ENCODE data around the gene PCK2.
A peak's percentile ranks its signal among the peaks of the same experiment; 100 is the strongest.

Gene PCK2

GRCh38 chr14:24121210-24121609 lies 27.1 kb downstream of the PCK2 start:
- DNase-seq = no peak

- DNase-seq = no peak
Measured at GRCh38 chr14:24122416-24122815, 28.3 kb downstream of the PCK2 start.

GRCh38 chr14:24122898-24123297 lies 28.8 kb downstream of the PCK2 start:
- no peak for DNase-seq

DNA sequence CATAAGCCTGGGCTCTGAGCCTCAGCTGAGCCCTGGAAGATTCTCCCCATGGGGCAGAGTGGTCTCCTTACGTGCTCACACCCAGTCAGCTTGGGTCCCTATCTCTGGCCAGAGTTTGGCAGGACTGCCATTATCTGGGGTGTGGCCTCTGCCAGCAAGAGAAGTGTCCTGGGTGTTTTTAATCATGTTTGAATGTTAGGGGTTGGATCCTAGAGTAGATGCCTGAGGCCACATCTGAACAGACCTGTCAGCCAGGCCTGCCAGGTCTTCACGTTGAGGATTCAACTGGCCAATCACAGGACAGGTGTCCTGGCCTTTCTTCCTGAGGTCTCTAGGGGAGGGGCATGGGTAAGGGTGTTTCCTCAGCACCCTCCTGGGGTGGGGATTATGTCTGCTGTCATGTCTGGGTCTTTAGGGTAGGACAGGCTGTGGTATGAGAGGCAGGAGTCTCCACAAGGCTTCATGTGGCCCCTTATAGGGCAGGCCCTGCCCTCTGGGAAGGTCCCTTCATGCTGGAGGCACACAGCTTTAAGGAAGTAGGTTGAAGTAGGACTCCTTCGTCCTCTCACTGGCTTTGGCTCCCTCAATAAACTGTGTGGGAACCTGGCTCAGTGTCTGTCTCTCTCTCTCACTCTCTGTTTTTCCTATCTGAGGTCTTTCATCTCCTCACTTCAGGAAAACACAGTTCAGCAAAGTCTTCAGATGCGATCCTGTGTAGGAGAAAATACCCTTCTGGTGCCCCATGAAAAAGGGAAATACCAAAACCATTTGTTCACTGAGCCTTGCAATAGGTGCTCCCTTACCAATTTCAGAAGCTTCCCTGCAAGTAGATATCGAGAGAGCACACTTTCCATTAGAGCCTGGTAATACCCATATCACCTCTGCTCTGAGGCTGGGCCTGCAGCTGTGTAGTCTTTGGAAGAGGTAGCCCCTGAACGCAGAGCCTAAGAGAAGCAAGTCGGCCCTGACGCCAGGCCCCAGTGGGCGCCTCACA lies 29.6 kb downstream of the PCK2 start:
- DNase-seq = no peak

- DNase-seq = no peak
Measured at GRCh38 chr14:24126939-24127338, 32.8 kb downstream of the PCK2 start.

GRCh38 chr14:24127673-24128072 lies 33.6 kb downstream of the PCK2 start:
- DNase-seq = no peak

- no peak for DNase-seq
Measured at GRCh38 chr14:24129410-24129998, 35.4 kb downstream of the PCK2 start.

GRCh38 chr14:24130380-24130716 lies 36.2 kb downstream of the PCK2 start, which contains the start of gene FITM1:
FITM1 (plus strand) TSS chr14:24130659; CDS start chr14:24131564, 905 bp downstream.
- DNase-seq = no peak

- no peak for DNase-seq
Measured at GRCh38 chr14:24130717-24131548, 36.8 kb downstream of the PCK2 start.

DNA sequence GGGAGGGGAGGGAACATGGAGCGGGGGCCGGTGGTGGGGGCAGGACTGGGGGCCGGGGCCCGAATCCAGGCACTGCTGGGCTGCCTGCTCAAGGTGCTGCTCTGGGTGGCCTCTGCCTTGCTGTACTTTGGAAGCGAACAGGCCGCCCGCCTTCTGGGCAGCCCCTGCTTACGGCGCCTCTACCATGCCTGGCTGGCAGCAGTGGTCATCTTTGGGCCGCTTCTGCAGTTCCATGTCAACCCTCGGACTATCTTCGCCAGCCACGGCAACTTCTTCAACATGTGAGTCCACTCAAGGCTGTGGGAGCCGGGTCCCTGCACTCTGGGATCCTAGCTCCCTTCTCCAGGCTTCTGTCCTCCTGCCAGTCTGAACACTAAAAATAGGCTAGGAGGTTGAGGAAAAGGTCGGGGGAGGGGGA lies 37.4 kb downstream of the PCK2 start:
- no peak for DNase-seq

DNA sequence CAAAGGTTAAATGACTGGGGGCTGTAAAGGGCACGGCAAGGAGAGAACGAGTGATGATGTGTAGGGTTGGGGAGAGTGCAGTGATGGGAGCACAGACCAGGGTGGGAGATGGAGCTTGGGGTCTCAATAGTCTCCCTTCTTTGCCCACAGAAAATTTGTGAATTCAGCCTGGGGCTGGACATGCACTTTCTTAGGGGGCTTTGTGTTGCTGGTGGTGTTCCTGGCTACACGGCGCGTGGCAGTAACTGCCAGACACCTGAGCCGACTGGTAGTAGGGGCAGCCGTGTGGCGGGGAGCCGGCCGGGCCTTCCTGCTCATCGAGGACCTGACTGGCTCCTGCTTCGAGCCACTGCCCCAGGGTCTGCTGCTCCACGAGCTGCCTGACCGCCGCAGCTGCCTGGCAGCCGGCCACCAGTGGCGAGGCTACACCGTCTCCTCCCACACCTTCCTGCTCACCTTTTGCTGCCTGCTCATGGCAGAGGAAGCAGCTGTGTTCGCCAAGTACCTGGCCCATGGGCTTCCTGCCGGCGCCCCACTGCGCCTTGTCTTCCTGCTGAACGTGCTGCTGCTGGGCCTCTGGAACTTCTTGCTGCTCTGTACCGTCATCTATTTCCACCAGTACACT lies 38.1 kb downstream of the PCK2 start:
- peak; percentile 20 for DNase-seq

DNA sequence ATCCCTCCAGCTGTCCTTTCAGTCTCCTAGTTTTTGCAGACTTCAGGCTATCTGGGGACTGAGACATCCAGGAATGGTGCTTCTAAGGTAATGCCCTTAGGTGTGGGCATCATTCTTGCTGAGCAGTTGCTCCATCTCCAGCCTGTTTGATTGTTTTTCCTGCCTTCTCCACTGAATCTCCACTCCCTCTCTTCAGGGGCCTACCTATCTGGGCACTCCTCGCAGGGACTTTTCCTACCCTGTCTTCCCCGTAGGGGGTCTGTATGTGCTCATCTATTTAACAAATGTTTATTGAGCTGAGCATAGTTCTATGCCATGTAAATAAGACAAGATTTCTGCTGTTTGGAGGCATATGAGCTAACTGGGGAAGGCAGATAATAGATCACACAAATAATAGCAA lies 38.9 kb downstream of the PCK2 start:
- DNase-seq = no peak

DNA sequence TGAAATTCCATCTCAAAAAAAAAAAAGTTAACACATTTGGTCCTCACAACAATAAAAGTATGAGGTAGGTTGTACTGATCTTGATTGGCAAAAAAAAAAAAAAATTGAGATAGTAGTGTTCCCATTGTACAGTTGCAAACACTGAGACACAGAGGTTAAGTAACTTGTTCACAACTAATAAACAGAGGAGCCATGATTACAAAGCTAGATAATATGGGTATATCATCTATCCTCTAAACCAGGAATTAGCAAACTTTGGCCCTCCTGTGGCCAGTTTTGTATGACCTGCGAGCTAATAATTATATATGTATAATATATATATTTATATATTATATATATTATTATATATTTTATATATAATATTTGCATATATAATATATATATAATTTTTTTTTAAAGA lies 39.6 kb downstream of the PCK2 start:
- no peak for DNase-seq

DNA sequence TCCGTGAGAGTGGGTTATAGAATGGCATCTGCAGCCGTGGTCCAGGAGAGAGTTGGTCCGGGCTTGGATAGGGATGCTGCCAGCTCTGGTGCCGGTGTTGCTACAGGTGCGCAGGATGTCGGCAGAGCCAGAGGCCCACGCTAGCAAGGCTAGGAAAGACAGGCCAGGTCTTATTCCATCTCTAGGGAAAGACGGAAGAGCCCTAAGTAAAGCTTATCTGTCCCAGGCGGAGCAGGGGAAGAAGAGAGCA lies 41.4 kb downstream of the PCK2 start:
- no peak for DNase-seq

DNA sequence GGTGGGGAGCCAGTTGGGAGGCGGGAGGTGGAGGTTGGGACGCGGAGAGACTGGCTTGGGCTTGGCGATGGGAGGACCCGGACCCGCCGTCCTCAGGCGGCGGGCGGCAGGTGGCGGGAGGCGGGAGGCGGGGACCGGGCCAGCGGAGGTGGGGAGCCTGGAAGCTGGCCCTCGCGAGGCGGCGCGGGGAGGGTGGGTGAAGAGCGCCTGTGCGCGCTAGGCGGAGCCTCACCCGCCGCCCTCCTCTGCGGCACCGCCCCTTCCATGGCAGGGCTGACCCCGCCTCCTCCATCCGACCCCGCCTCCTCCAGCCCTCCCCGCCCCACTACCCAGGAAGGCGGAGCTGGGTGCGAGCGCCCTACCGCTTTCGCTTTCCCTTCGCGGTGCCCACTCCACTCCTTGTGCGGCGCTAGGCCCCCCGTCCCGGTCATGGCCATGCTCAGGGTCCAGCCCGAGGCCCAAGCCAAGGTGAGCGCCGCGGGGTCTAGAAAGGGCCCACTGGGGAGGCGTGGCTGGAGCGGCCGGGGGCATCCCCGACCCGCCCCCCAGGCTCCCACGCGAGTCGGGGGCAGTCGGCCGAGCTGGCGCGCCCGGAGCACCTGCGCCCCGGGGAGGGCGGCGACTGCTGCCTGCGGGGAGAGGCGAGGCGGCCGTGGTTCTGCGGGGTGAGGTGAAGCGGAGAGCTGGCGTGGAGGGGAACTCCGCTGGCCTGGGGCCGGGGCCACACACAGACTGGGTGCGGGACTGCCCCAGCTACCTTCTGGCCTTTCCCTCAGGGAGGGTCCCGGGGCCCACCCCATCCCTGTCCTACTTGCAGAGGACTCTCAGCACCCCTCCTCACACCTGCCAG lies 41.9 kb downstream of the PCK2 start, which contains the start of gene PSME1:
TSS of gene PSME1 (plus strand) at position 361 of the 850 bp plus-strand sequence. CDS start at position 430, 69 bp downstream.
- peak; percentile 93 for DNase-seq

DNA sequence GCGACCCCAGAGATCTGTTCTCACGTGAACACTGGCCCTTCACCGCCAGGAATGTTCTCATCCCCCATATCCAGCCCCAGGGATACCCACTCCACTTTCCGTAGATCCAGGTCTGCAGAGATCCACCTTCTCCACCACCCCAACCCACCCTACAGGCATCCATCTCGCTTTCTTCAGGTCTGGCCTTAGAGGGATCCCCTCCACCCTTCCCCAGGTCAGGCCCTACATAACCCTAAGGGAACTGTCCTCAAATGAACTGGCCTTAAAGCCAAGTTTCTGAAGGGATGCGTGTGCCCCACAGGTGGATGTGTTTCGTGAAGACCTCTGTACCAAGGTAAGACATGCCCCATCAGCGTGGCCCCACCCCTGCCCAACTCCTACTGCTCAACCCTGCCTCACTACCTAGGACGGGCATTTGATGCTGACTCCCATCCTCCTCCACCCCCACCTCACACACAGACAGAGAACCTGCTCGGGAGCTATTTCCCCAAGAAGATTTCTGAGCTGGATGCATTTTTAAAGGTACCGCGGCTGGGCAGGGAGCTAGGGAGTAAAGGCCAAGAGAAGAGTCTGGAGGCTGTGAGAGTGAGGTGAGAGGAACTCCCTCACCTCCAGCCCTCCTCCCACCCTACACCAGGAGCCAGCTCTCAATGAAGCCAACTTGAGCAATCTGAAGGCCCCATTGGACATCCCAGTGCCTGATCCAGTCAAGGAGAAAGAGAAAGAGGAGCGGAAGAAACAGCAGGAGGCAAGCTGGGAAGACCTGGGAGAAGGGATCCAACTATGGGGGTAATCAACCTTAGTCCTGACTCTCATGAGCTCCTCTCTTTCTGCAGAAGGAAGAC lies 42.8 kb downstream of the PCK2 start:
- DNase-seq = peak; percentile 22

DNA sequence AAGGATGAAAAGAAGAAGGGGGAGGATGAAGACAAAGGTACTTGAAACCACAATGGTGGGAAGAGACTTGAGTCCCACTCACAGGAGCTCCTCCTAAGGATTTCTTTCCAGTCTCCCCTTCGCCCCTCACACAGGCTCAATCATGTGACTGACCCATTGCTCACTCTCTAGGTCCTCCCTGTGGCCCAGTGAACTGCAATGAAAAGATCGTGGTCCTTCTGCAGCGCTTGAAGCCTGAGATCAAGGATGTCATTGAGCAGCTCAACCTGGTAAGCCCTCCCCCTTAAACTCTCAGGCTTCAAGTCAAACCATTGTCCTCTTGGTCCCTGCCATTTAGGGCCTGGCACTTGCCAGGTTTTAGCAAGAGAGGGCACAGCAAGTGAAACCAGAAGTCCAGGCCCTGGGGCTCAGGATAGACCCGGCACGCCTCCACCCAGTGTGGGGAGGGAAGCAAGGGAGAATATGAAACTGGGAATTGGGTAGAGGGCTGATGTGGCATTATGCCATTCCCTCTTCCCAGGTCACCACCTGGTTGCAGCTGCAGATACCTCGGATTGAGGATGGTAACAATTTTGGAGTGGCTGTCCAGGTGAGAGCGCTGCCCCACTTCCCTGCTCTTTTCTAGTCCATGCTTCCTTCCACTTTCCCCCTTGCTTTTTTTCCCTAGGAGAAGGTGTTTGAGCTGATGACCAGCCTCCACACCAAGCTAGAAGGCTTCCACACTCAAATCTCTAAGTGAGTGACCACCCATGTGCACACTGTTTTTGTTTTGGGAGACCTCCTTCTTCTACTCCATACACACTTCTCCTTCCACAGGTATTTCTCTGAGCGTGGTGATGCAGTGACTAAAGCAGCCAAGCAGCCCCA lies 43.7 kb downstream of the PCK2 start:
- DNase-seq = no peak

DNA sequence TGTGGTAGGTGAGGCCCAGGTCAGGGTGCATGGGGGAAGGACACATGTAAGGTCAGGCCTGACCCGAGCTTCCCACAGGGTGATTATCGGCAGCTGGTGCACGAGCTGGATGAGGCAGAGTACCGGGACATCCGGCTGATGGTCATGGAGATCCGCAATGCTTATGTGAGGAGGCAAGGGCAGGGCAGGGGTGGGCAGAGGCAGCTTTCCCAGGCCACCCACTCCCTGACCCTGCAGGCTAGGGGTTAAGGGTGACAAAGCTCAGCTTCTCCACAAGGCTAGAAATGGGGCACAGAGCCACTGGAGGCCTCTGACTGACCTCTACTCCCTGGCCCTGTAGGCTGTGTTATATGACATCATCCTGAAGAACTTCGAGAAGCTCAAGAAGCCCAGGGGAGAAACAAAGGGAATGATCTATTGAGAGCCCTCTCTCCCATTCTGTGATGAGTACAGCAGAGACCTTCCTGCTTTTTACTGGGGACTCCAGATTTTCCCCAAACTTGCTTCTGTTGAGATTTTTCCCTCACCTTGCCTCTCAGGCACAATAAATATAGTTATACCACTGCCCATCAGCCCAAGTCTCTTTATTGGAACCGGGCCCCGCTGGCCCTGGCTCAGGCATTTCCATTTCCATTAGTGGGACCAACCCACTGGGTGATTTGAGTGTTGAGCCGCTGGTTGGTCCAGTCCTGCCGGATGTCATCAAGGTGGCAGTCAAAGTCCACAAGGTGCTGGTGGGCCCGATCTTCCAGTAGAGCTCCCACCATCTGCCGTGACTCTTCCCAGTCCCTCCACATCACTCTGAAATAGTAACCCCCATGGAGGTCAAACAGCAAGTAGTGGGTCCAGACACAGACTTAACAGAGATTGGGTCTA lies 44.5 kb downstream of the PCK2 start:
- no peak for DNase-seq

All from activated naive CD4-positive, alpha-beta T cell treated with Interleukin-2 at 50 U/mL for 16 hours (primary cell).